ENCODE measurements around the gene HS3ST6.
A peak's percentile ranks its signal among the peaks of the same experiment; 100 is the strongest.
"Not testable (repeated sequence)": the region's sequence is repeated elsewhere in the genome, so short reads cannot be mapped to it uniquely, and the experiment has no call there.

Gene HS3ST6

GRCh38 chr16:1944612-1945199 is 26.5 kb upstream of the HS3ST6 start:
- H3K4me3 ChIP-seq (ENCODE audit: low read length) = no peak overlapping the region
- no peak for TF ChIP-seq CTCF (conservative IDR thresholded peaks at IDR 0.05; ENCODE audit: low read length)
- no peak for DNase-seq (ENCODE audit: low read depth)

GRCh38 chr16:1942810-1943726 is 24.9 kb upstream of the HS3ST6 start, which contains the start of gene MSRB1:
TSS of gene MSRB1 (minus strand) at chr16:1943199. CDS start at chr16:1943156, 43 bp downstream.
- no peak; the same call in 1 of the 2 replicates for TF ChIP-seq CTCF (conservative IDR thresholded peaks at IDR 0.05; ENCODE audit: low read length)
- peak within 1 kb of the TSS; percentile 80 for H3K4me3 ChIP-seq (ENCODE audit: low read length)
- DNase-seq (ENCODE audit: low read depth) = peak; percentile 96

GRCh38 chr16:1942047-1942809 is 24.0 kb upstream of the HS3ST6 start:
- peak overlapping the region; percentile 80 for H3K4me3 ChIP-seq (ENCODE audit: low read length)
- TF ChIP-seq CTCF (conservative IDR thresholded peaks at IDR 0.05; ENCODE audit: low read length) = no peak
- peak; percentile 21 for DNase-seq (ENCODE audit: low read depth)

GRCh38 chr16:1941162-1942046 is 23.2 kb upstream of the HS3ST6 start:
- no peak for DNase-seq (ENCODE audit: low read depth)
- peak overlapping the region; percentile 80 for H3K4me3 ChIP-seq (ENCODE audit: low read length)
- TF ChIP-seq CTCF (conservative IDR thresholded peaks at IDR 0.05; ENCODE audit: low read length) = no peak

- no peak for DNase-seq (ENCODE audit: low read depth)
- H3K4me3 ChIP-seq (ENCODE audit: low read length) = no peak overlapping the region
- TF ChIP-seq CTCF (conservative IDR thresholded peaks at IDR 0.05; ENCODE audit: low read length) = no peak
Observed at GRCh38 chr16:1940273-1941161, 22.3 kb upstream of the HS3ST6 start.

GRCh38 chr16:1939833-1940232 is 21.6 kb upstream of the HS3ST6 start:
- H3K4me3 ChIP-seq (ENCODE audit: low read length) = not testable (repeated sequence)

More at GRCh38 chr16:1939833-1940232, 21.6 kb upstream of the HS3ST6 start:
- DNase-seq (ENCODE audit: low read depth) = not testable (repeated sequence)

Measured in AG10803 (cell line).